HG02798 (cell line): ENCODE results near the gene TCAF1.
"Not testable (repeated sequence)": the region's sequence is repeated elsewhere in the genome, so short reads cannot be mapped to it uniquely, and the experiment has no call there.

Experiments used
- ATAC-seq: cut with Tn5 transposase; IDR thresholded peaks from one replicate; pipeline ENCODE4 v1.9.1; 2021; ENCODE audit warnings: mild to moderate bottlenecking; ENCODE audit not compliant: unreplicated experiment, poor library complexity

TCAF1 gene

DNA sequence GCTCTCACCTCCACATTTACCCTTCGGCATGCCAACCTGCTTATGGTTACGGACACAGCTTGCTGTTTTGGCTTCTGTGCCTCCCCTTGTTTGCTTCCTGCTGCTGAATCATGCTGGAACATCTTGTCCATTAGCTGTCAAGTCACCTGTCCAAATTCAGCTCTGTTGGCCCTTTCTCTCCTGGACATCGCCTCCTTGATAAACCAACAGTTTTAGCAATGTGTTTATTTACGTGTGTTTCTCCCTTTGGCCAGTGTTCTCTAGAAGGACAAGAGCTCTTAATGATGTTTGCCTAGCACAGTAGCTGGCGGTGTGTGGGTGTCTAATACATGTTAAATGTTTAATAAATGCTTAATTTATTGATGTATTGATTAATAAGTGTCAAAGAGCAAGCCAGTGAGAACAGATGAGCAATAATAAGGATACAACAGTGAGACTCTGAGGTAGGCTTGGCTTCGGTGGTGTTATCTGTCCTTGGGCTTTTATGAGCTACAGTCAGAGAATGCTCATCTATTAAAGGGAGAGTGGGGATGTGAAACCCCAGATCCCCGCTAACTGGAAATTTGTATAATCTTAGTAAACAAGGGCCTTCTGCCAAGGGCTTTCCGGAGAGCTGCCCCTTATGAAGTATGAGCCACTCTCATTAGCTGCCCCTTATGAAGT lies 85.4 kb downstream of the TCAF1 start:
- ATAC-seq, result not testable (repeated sequence)

DNA sequence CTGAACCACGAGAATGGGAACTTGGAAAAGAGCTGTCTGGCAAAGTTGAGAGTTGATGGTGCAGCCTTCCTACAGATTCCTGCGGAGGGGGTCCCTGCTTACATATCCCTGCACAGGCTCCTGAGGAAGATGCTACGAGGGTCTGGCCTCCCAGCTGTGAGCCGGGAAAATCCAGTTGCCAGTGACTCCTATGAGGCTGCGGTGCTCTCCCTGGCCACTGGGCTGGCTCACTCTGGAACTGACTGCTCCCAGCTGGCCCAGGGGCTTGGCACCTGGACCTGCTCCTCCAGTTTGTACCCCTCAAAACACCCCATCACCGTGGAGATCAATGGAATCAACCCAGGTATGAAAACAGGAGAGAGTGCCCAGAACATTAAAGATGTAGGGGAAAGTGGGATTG lies 91.3 kb downstream of the TCAF1 start:
- not testable (repeated sequence) for ATAC-seq

- ATAC-seq, result not testable (repeated sequence)
These were observed 95.3 kb downstream of the TCAF1 start for GRCh38 chr7:143806664-143807071.
